Retinal pigment epithelial cell (primary cell): Measurements from ENCODE around the gene SMARCAL1.

Experiments used
- DNase-seq: peaks from one replicate; pipeline ENCODE4 v3.0.0-alpha.2; 2010; ENCODE audit warnings: low read depth
- H3K4me3 ChIP-seq: 2 replicates; pipeline ENCODE4 v1.5.1; 2011; ENCODE audit warnings: mild to moderate bottlenecking, low read length, control low read depth, moderate library complexity
- TF ChIP-seq, protein P1 (sequence below): conservative IDR thresholded peaks from 2 replicates; pipeline ENCODE4 v1.5.1; 2011; ENCODE audit warnings: low read depth, low read length, control low read depth, inconsistent platforms

Gene SMARCAL1

DNA sequence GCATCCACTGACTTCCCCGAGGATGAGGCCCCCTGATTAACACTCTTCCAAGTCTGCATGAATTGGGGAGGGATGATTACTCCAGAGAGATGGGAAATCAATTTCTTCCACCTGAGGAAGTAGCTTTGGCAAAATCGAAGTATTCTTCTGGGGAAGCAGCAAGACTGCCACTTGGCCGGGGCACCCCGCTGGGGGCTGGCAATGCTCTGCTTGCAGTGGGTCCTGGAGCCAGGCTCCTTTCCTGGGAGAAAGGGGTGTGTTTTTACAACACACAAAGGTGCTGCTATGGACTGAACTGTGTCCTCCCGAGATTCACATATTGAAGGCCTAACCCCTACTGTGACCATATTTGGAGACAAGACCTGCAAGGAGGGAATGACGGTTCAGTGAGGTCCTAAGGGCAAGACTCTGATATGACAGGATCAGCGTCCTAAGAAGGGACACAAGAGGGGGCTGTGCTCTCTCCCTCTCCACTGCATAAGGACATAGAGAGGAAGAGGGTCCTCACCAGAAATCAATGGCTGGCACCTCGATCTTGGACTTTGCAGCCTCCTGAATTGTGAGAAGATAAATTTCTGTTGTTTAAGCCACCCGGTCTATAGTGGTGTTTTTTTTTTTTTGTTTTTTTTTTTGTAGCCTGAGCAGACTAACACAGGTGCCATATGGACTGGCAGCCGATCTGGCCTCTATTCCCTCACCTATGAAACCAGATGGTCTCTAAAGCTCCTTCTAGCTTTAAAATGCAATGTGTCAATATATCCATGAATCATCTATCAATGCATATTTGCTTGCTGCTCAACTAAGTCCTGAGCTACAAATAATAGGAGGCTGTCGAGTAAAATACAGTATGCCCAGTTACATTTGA lies 3.6 kb upstream of the SMARCAL1 start:
- TF ChIP-seq, protein P1, sequence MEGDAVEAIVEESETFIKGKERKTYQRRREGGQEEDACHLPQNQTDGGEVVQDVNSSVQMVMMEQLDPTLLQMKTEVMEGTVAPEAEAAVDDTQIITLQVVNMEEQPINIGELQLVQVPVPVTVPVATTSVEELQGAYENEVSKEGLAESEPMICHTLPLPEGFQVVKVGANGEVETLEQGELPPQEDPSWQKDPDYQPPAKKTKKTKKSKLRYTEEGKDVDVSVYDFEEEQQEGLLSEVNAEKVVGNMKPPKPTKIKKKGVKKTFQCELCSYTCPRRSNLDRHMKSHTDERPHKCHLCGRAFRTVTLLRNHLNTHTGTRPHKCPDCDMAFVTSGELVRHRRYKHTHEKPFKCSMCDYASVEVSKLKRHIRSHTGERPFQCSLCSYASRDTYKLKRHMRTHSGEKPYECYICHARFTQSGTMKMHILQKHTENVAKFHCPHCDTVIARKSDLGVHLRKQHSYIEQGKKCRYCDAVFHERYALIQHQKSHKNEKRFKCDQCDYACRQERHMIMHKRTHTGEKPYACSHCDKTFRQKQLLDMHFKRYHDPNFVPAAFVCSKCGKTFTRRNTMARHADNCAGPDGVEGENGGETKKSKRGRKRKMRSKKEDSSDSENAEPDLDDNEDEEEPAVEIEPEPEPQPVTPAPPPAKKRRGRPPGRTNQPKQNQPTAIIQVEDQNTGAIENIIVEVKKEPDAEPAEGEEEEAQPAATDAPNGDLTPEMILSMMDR: no peak
- H3K4me3 ChIP-seq: no peak overlapping the region
- DNase-seq: no peak

DNA sequence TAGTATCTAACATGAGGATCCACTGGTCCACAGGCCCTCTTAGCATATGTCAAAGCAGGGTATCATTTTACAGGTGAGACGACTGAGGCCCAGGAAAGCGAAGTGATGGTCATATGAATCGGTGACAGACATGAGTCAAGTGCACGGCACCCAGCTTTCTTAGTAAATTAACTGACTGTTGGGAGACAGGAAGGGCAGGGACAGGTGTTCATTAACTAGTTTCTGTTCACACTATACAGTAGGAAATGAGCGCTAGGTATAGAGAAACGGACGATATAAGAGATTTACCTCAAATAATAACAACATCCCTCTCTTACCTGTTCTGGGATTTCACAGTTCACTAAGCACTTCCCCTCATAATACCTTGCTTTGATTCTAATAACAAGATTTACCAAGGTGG lies 1.7 kb upstream of the SMARCAL1 start:
- DNase-seq: no peak
- no peak overlapping the region for H3K4me3 ChIP-seq
- TF ChIP-seq, protein P1: no peak

DNA sequence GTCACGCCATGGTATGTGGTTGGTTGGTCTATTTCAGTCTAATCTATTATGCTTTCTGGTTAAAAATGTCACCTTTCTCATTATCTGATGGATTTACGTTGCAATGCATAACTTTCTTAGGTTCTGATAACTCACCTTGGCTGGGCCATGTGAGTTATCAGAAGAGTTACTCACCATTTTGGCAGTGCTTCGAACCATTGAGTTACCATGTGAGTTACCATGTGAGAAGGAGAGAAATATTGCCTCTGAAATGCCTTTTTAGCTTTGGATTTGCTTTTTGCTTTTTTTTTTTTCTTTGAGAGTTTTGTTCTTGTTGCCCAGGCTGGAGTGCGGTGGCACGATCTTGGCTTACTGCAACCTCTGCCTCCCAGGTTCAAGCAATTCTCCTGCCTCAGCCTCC lies 1.6 kb downstream of the SMARCAL1 start:
- DNase-seq: no peak
- no peak overlapping the region for H3K4me3 ChIP-seq
- TF ChIP-seq, protein P1: no peak

DNA sequence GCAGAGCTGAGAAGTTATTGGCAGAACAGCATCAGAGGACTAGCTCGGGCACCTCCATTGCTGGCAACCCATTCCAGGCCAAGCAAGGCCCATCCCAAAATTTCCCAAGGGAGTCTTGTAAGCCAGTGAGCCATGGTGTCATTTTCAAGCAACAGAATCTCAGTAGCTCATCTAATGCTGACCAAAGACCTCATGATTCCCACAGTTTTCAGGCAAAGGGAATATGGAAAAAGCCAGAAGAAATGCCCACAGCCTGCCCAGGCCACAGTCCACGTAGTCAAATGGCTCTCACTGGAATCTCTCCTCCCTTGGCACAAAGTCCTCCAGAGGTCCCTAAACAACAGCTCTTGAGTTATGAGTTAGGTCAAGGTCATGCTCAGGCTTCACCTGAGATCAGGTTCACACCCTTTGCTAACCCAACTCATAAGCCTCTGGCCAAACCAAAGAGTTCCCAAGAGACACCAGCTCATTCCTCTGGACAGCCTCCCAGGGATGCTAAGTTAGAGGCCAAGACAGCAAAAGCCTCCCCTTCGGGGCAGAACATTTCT lies 2.6 kb downstream of the SMARCAL1 start:
- TF ChIP-seq, protein P1: no peak
- no peak for DNase-seq
- no peak overlapping the region for H3K4me3 ChIP-seq

DNA sequence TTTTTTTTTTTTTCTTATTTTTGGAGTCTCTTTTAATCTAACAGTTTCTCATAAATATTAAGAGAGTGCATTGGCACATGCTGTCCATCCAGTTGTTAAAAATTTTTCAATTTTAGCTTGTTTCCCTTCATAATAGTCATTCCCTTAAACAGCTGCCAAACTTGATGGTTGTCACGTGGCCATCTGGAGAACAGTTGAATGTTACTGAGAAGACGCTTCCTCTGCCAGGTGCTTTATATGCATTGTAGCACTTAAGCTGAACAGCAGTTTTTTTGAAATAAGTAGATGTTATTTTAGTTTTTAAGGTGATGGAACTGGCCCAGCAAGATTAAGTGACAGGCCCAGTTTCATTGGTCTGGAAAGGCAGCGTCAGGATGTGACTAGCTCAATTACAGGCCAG lies 3.3 kb downstream of the SMARCAL1 start:
- no peak for DNase-seq
- TF ChIP-seq, protein P1: no peak
- H3K4me3 ChIP-seq: no peak overlapping the region

DNA sequence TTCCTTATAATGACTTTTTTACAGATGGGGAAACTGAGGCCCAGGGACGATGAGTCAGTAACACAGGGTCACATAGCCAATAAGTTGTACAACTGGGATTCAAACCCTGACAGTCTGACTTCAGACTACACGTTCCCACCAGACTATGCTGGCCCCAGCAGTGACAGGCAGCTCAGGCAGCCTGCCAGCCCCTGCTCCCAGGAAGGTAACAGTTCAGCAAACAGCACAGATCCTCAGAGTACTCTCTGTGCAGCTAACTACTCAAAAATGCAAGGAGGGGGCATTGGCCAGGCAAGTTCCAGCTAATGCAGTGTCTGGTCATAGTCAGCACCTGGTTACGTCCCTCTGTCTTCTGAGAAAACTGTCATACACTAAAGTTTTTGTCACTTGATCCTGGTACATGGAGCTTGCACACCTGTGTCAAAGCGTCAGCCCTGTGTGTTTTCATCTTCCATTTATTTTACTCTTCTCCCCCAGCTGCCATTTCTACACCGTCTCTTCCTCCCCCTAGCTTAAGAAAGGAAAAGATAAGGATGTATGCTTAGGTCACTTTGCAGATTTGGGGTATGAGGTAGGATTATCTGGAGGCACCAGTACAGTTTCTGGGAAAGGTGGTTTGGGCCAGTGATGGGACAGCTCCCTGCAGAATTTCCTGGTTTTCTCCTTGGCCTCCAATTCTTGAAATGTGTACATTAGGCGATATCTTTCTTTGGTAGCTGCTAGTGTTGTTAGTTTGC lies 4.5 kb downstream of the SMARCAL1 start:
- TF ChIP-seq, protein P1: no peak

More for the DNA sequence above, 4.5 kb downstream of the SMARCAL1 start:
- H3K4me3 ChIP-seq: no peak overlapping the region
- DNase-seq: no peak
